Endothelial cell of umbilical vein (primary cell): Measurements from ENCODE around the gene EMCN. TPM values are rescaled to one million over a fixed set of nuclear protein-coding genes. Genes with fewer than 3 reads are reported as not detected.

Source experiments
- BruUV-seq: library from RNA; stranded (reverse); fragments of 400-500 nt; replicated peaks from 2 replicates; lab custom pipeline; 2021; lab: Mats Ljungman, UMichigan
- CTCF ChIA-PET: fragments of 300-600, 350-600 bp; sonication (Branson Sonifier 250); formaldehyde crosslinking; loops from one replicate; lab custom pipeline; 2021; ENCODE audit warnings: antibody characterized with exemption, inconsistent platforms; lab: Charles Lee
- POLR2A ChIA-PET: fragments of 300-600, 350-600 bp; sonication (Branson Sonifier 250); formaldehyde crosslinking; loops from one replicate; lab custom pipeline; 2021; ENCODE audit warnings: antibody characterized with exemption, inconsistent platforms; lab: Charles Lee
- DNase-seq: peaks from one replicate; pipeline ENCODE4 v3.0.0-alpha.2; 2011; ENCODE audit warnings: low read depth, low spot score
- FAIRE-seq: peaks from 2 replicates; lab custom pipeline; 2011; peaks lifted over from hg19 to GRCh38; lab: Jason Lieb, UNC
- H2AFZ ChIP-seq: 2 replicates; pipeline ENCODE4 v1.6.0; 2012; ENCODE audit warnings: low read depth, low read length, control low read depth, inconsistent platforms
- H3K27ac ChIP-seq: 2 replicates; pipeline ENCODE4 v1.5.1; 2011; ENCODE audit warnings: low read depth, mild to moderate bottlenecking, control low read depth, low read length, moderate library complexity; ENCODE audit not compliant: insufficient read depth
- H3K27me3 ChIP-seq, 2 experiments: 2 replicates each; pipeline versions ENCODE4 v1.6.0 to v1.6.1; 2011; ENCODE audit warnings: low read length in 2 of 2, mixed read lengths in 1 of 2; ENCODE audit not compliant: control insufficient read depth in 2 of 2, insufficient read depth in 2 of 2
- H3K36me3 ChIP-seq, 2 experiments: 2 replicates in 1 of 2; 3 replicates in 1 of 2; pipeline ENCODE4 v1.5.1; 2011; ENCODE audit warnings: low read length in 2 of 2, mild to moderate bottlenecking in 1 of 2, moderate library complexity in 1 of 2; ENCODE audit not compliant: control insufficient read depth in 2 of 2, insufficient read depth in 2 of 2; ENCODE audit errors: extremely low read depth in 1 of 2
- H3K4me1 ChIP-seq: 3 replicates; pipeline ENCODE4 v1.5.1; 2011; ENCODE audit warnings: mild to moderate bottlenecking, low read length; ENCODE audit not compliant: control insufficient read depth, insufficient read depth; ENCODE audit errors: extremely low read depth
- H3K4me2 ChIP-seq: 2 replicates; pipeline ENCODE4 v1.6.1; 2011; ENCODE audit warnings: low read length, control low read depth, mixed read lengths; ENCODE audit not compliant: insufficient read depth
- H3K4me3 ChIP-seq, 3 experiments: fragments of 200-600 bp in 1 of 3; sonication (generic), shearing (Covaris generic) in 1 of 3; replicated peaks in 1 of 3; 2 replicates each; pipeline ENCODE4 v1.5.1; 2011 to 2016; ENCODE audit warnings: control low read depth in 3 of 3, low read length in 3 of 3, mild to moderate bottlenecking in 2 of 3, inconsistent platforms in 1 of 3, low read depth in 1 of 3, moderate library complexity in 1 of 3; ENCODE audit not compliant: insufficient read depth in 1 of 3
- H3K79me2 ChIP-seq: 2 replicates; pipeline ENCODE4 v1.6.0; 2012; ENCODE audit warnings: low read length, inconsistent platforms; ENCODE audit not compliant: control insufficient read depth, insufficient read depth
- H3K9ac ChIP-seq: replicated peaks from 2 replicates; pipeline ENCODE3; 2011; ENCODE audit warnings: low read length, control low read depth; ENCODE audit not compliant: insufficient read depth; ENCODE audit errors: extremely low read depth
- H3K9me1 ChIP-seq: replicated peaks from 3 replicates; pipeline ENCODE4 v1.6.0; 2011; ENCODE audit warnings: mild to moderate bottlenecking, low read length; ENCODE audit not compliant: control insufficient read depth, insufficient read depth; ENCODE audit errors: extremely low read depth
- H3K9me3 ChIP-seq: replicated peaks from 2 replicates; pipeline ENCODE4 v1.5.1; 2012; ENCODE audit warnings: low read length, inconsistent platforms; ENCODE audit not compliant: control insufficient read depth, insufficient read depth
- H4K20me1 ChIP-seq: replicated peaks from 2 replicates; pipeline ENCODE3; 2011; ENCODE audit warnings: mild to moderate bottlenecking, low read length; ENCODE audit not compliant: control insufficient read depth, insufficient read depth; ENCODE audit errors: extremely low read depth
- CTCF ChIP-seq, 2 donors: IDR thresholded peaks; 1 replicate in 1 of 2; 2 replicates in 1 of 2; pipeline ENCODE4 v1.5.1; 2011; ENCODE audit warnings: low read length in 2 of 2, mild to moderate bottlenecking in 2 of 2, moderate library complexity in 2 of 2, control low read depth in 1 of 2, inconsistent platforms in 1 of 2, low read depth in 1 of 2; ENCODE audit not compliant: insufficient read depth in 1 of 2; ENCODE audit errors: extremely low read depth in 1 of 2
- EZH2 ChIP-seq: IDR thresholded peaks from 2 replicates; pipeline ENCODE4 v1.6.1; 2012; ENCODE audit warnings: borderline replicate concordance, low read depth, mild to moderate bottlenecking, moderate library complexity, low read length, inconsistent platforms; ENCODE audit not compliant: severe bottlenecking
- FOS ChIP-seq: IDR thresholded peaks from 2 replicates; pipeline ENCODE4 v1.6.1; 2011; ENCODE audit warnings: mild to moderate bottlenecking, low read length, moderate library complexity, borderline replicate concordance; ENCODE audit not compliant: insufficient read depth
- GATA2 ChIP-seq: IDR thresholded peaks from 2 replicates; pipeline ENCODE4 v1.7.0; 2011; ENCODE audit warnings: low read depth, mild to moderate bottlenecking, moderate library complexity, mixed read lengths, low read length; ENCODE audit not compliant: insufficient read length, insufficient read depth
- MAX ChIP-seq: IDR thresholded peaks from 2 replicates; pipeline ENCODE4 v1.6.1; 2011; ENCODE audit not compliant: insufficient read depth, insufficient read length
- MYC ChIP-seq: IDR thresholded peaks from one replicate; pipeline ENCODE4 v1.6.1; 2011; ENCODE audit warnings: mild to moderate bottlenecking, low read depth, low read length
- POLR2A ChIP-seq: IDR thresholded peaks from 2 replicates; pipeline ENCODE4 v1.6.1; 2012; ENCODE audit warnings: low read depth, mild to moderate bottlenecking, control low read depth, low read length
- POLR2AphosphoS5 ChIP-seq: IDR thresholded peaks from 2 replicates; pipeline ENCODE4 v1.6.1; 2012; ENCODE audit warnings: low read depth, mild to moderate bottlenecking, control low read depth, low read length, moderate library complexity; ENCODE audit not compliant: insufficient read depth
- dilution Hi-C: fragments of 300-500 bp; cut with MboI; formaldehyde crosslinking; loops from one replicate; pipeline ENCODE4 v1.15.0; 2019; ENCODE audit warnings: low sequenced_read_pairs; ENCODE audit not compliant: extremely low pct_ligation_motif_present
- intact Hi-C: fragments of 100-400 bp; cut with micrococcal nuclease; formaldehyde crosslinking; loops from one replicate; pipeline ENCODE4 v1.10.0; 2022
- polyA plus RNA-seq, 4 experiments: library from polyadenylated mRNA; depleted of rRNA in 3 of 4; stranded (reverse) in 3 of 4; unstranded in 1 of 4; fragments of >200 nt; gene quantifications; 2 replicates each; pipeline versions ENCODE4 v1.2.1 to v1.2.3, GENCODE V29; 2011 to 2012; ENCODE audit warnings: missing spikeins in 1 of 4
- total RNA-seq: library from RNA; stranded (reverse); gene quantifications from 2 replicates; pipeline ENCODE4 v1.2.3, GENCODE V29; 2021

EMCN gene
- total and polyA plus RNA-seq, 2 donors (not counting 3 experiments of a cell fraction or from before 2014, with no cell fraction given) = 51.6 to 97.3 TPM

- TF ChIP-seq EZH2 = no peak
- TF ChIP-seq POLR2A = no peak
- no peak for TF ChIP-seq CTCF (IDR thresholded peaks at IDR 0.05; ENCODE audit: extremely low read depth in 1 of 2, insufficient read depth in 1 of 2, low read depth in 1 of 2, low read length in 2 of 2)
- TF ChIP-seq POLR2AphosphoS5 = no peak
- no peak for TF ChIP-seq FOS
- no peak for TF ChIP-seq MYC
- no peak for TF ChIP-seq GATA2
- no peak for TF ChIP-seq MAX
- H3K4me2 ChIP-seq = no peak overlapping the region
- no peaks in the 10 kb centered on the region for H3K9me3 ChIP-seq
- H2AFZ ChIP-seq = no peak overlapping the region
- ChIA-PET POLR2A (no interaction called here), CTCF (interaction anchor here (1.5 kb wide), 1 partner anchor 11 kb away, joined by 3 read pairs; no protein-coding TSS in a partner anchor)
- no peaks in the 10 kb centered on the region for H3K4me1 ChIP-seq
- no peaks in the 10 kb centered on the region for H3K36me3 ChIP-seq
- no peak overlapping the region for H3K9ac ChIP-seq
- H3K9me1 ChIP-seq = no peaks in the 10 kb centered on the region
- no peak overlapping the region for H3K27ac ChIP-seq
- dilution Hi-C loops (no loop called here), intact Hi-C loops (no loop called here)
- H3K79me2 ChIP-seq = no peaks in the 10 kb centered on the region
- H4K20me1 ChIP-seq = no peaks in the 10 kb centered on the region
- H3K27me3 ChIP-seq = no peaks in the 10 kb centered on the region
- FAIRE-seq (no peak), DNase-seq (no peak)
- BruUV-seq = no TSS peak
- no peak overlapping the region for H3K4me3 ChIP-seq
These were observed 48.6 kb upstream of the EMCN start for GRCh38 chr4:100566396-100566795.
